Hepatocyte (in vitro differentiated cells): ENCODE results near the gene ANKRD22. TPM values are rescaled to one million over a fixed set of nuclear protein-coding genes. Genes with fewer than 3 reads are reported as not detected.

Source experiments
- DNase-seq: peaks from one replicate; pipeline ENCODE4 v3.0.0-alpha.2; 2016; ENCODE audit warnings: low spot score
- H2AFZ ChIP-seq: fragments of 200-600 bp; sonication (generic); 2 replicates; pipeline ENCODE4 v1.6.0; 2016; ENCODE audit warnings: antibody characterized with exemption, mild to moderate bottlenecking
- H3K27ac ChIP-seq: fragments of 200-600 bp; sonication (generic); 2 replicates; pipeline ENCODE4 v1.5.1; 2016; ENCODE audit warnings: mild to moderate bottlenecking
- H3K27me3 ChIP-seq: fragments of 200-600 bp; sonication (generic); 2 replicates; pipeline ENCODE4 v1.6.1; 2016
- H3K36me3 ChIP-seq: fragments of 200-600 bp; sonication (generic); replicated peaks from 2 replicates; pipeline ENCODE4 v1.5.1; 2016; ENCODE audit warnings: low read depth; ENCODE audit not compliant: insufficient read depth
- H3K4me1 ChIP-seq: fragments of 200-600 bp; sonication (generic); 2 replicates; pipeline ENCODE4 v1.5.1; 2016; ENCODE audit warnings: mild to moderate bottlenecking, moderate library complexity; ENCODE audit not compliant: insufficient read depth
- H3K4me2 ChIP-seq: fragments of 200-600 bp; sonication (generic); 2 replicates; pipeline ENCODE4 v1.6.0; 2016
- H3K4me3 ChIP-seq: fragments of 200-600 bp; sonication (generic); 2 replicates; pipeline ENCODE4 v1.5.1; 2016; ENCODE audit warnings: mild to moderate bottlenecking
- H3K79me2 ChIP-seq: fragments of 200-600 bp; sonication (generic); 2 replicates; pipeline ENCODE4 v1.6.0; 2017; ENCODE audit warnings: mild to moderate bottlenecking
- H3K9me2 ChIP-seq: fragments of 200-600 bp; sonication (generic); replicated peaks from 2 replicates; pipeline ENCODE4 v1.6.0; 2017; ENCODE audit warnings: mild to moderate bottlenecking; ENCODE audit not compliant: insufficient read depth
- H3K9me3 ChIP-seq: fragments of 200-600 bp; sonication (generic); 2 replicates; pipeline ENCODE4 v1.5.1; 2016; ENCODE audit warnings: low read depth, mild to moderate bottlenecking
- H4K20me1 ChIP-seq: fragments of 200-600 bp; sonication (generic); 2 replicates; pipeline ENCODE4 v1.6.0; 2016; ENCODE audit warnings: mild to moderate bottlenecking; ENCODE audit not compliant: insufficient read depth, poor library complexity, severe bottlenecking
- CTCF ChIP-seq: fragments of 200-600 bp; sonication (generic); IDR thresholded peaks from 2 replicates; pipeline ENCODE4 v1.5.1; 2016; ENCODE audit warnings: antibody characterized with exemption, mild to moderate bottlenecking; ENCODE audit not compliant: poor library complexity
- EZH2 ChIP-seq: fragments of 200-600 bp; sonication (generic); IDR thresholded peaks from 2 replicates; pipeline ENCODE4 v1.6.1; 2016; ENCODE audit warnings: antibody characterized with exemption, mild to moderate bottlenecking, borderline replicate concordance
- EZH2phosphoT487 ChIP-seq: fragments of 200-600 bp; sonication (generic); IDR thresholded peaks from one replicate; pipeline ENCODE4 v1.6.1; 2018; ENCODE audit warnings: antibody characterized with exemption, mild to moderate bottlenecking, low read depth, moderate library complexity; ENCODE audit not compliant: unreplicated experiment, severe bottlenecking
- WGBS: methylation state at CpG from one replicate; pipeline ENCODE4 v1.1.6; 2016; ENCODE audit warnings: low lambda C conversion rate; ENCODE audit errors: missing lambda C conversion rate; 5-methylcytosine and 5-hydroxymethylcytosine counted together
- polyA plus RNA-seq: library from polyadenylated mRNA; unstranded; fragments of >200 nt; fragmentation: Nextera tagmentation; extraction: Ambion mirVana; gene quantifications from 2 replicates; pipeline ENCODE4 v1.2.1, GENCODE V29; 2016
- total RNA-seq: library from RNA; depleted of rRNA; stranded (reverse); fragments of >200 nt; gene quantifications from 2 replicates; pipeline ENCODE4 v1.2.3, GENCODE V29; 2014

The ANKRD22 gene
- total and polyA plus RNA-seq, 2 experiments from 2014 or later = 2.1 to 2.7 TPM

DNA sequence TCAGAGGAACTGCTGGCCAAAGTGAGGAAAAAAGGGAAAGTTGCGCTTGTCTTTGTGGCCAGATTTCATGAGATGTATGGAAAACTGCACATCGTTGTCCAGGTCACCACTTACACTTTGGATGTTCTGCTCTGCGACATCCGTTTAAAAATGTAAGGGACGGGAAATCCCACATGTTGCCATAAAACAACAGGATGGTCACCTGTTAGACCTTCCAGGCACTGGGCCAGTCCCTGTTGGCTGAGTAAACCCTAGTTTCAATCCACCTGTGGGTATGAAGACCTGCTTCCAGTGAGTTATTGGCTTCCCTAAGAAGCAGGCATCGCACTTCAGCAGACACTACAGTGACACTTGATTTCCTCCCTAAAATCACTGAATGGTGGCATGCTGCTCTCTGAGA, 25.7 kb upstream of the ANKRD22 start:
- no peak for DNase-seq
- no peaks in the 10 kb centered on the region for H3K9me3 ChIP-seq
- no peaks in the 10 kb centered on the region for H3K36me3 ChIP-seq
- WGBS = 97% methylated on average over 6 of the region's 6 CpGs
- peaks cover 7% of the 10 kb centered on the region for H3K79me2 ChIP-seq
- no peak overlapping the region for H2AFZ ChIP-seq
- no peak overlapping the region for H3K4me3 ChIP-seq
- H4K20me1 ChIP-seq = no peaks in the 10 kb centered on the region
- H3K4me1 ChIP-seq = peaks cover 6% of the 10 kb centered on the region
- no peak overlapping the region for H3K4me2 ChIP-seq
- TF ChIP-seq CTCF = no peak
- no peak for TF ChIP-seq EZH2
- TF ChIP-seq EZH2phosphoT487 = no peak
- no peak overlapping the region for H3K27ac ChIP-seq
- no peaks in the 10 kb centered on the region for H3K9me2 ChIP-seq
- H3K27me3 ChIP-seq = no peaks in the 10 kb centered on the region

- H3K27ac ChIP-seq = no peak overlapping the region
- H3K36me3 ChIP-seq = no peaks in the 10 kb centered on the region
- no peaks in the 10 kb centered on the region for H3K9me3 ChIP-seq
- H3K4me2 ChIP-seq = no peak overlapping the region
- peaks cover 6% of the 10 kb centered on the region for H3K4me1 ChIP-seq
- no peaks in the 10 kb centered on the region for H3K27me3 ChIP-seq
- no peak for TF ChIP-seq CTCF
- TF ChIP-seq EZH2phosphoT487 = no peak
- TF ChIP-seq EZH2 = no peak
- no peak overlapping the region for H2AFZ ChIP-seq
- no peak overlapping the region for H3K4me3 ChIP-seq
- H4K20me1 ChIP-seq = no peaks in the 10 kb centered on the region
- no peaks in the 10 kb centered on the region for H3K79me2 ChIP-seq
- DNase-seq = no peak
- no peaks in the 10 kb centered on the region for H3K9me2 ChIP-seq
Measured at GRCh38 chr10:88875081-88875480, 23.4 kb upstream of the ANKRD22 start.

DNA sequence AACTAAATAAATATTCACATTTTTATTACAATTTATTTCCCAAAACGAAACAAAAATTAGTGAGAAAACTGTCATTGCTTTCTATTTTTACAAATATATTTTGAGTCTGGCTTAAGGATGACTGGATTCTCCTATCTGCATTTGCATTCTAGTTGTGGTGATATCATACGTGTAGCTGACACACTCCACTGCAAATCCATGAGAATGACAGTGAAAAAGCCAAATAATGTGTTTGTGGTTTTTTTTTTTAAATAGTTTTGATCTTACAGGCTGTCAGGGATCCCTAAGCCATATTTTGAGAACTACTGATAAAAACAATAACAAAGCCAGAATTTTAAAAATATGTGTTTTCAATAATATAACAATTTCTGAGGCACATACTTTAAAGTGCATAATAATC, 22.6 kb upstream of the ANKRD22 start:
- TF ChIP-seq EZH2 (no peak), CTCF (no peak), EZH2phosphoT487 (no peak)
- peaks cover under 1% of the 10 kb centered on the region for H3K4me1 ChIP-seq
- no peaks in the 10 kb centered on the region for H3K36me3 ChIP-seq
- H3K4me2 ChIP-seq = no peak overlapping the region
- H3K27ac ChIP-seq = no peak overlapping the region
- no peak overlapping the region for H3K4me3 ChIP-seq
- no peak for DNase-seq
- 73% methylated on average over 2 of the region's 2 CpGs for WGBS
- no peaks in the 10 kb centered on the region for H3K9me3 ChIP-seq
- no peaks in the 10 kb centered on the region for H3K79me2 ChIP-seq
- H2AFZ ChIP-seq = no peak overlapping the region
- no peaks in the 10 kb centered on the region for H3K27me3 ChIP-seq
- no peaks in the 10 kb centered on the region for H3K9me2 ChIP-seq
- no peaks in the 10 kb centered on the region for H4K20me1 ChIP-seq

DNA sequence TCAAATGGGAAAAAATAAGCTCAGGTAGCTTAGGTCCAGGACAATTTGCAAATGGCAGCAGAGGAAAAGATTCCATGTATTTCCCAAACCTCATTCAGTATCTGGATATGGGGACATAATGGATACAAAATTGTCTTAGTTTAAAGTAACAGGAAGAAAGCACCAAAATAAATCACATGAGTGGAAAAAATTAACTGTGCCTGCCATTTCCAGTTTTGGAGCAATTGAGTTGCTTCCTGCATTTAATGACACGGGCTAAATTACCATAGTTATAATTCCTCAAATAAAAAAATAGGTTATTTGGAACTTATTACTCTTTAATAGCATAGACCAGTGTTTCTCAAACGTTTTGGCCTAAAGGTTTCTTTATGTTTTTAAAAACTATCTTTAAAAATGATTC, 22.1 kb upstream of the ANKRD22 start:
- Histone ChIP-seq H3K4me1 (no peaks in the 10 kb centered on the region), H3K9me3 (no peaks in the 10 kb centered on the region), H3K9me2 (no peaks in the 10 kb centered on the region), H4K20me1 (no peaks in the 10 kb centered on the region), H3K4me3 (no peak overlapping the region), H3K27ac (no peak overlapping the region), H3K79me2 (no peaks in the 10 kb centered on the region), H3K27me3 (no peaks in the 10 kb centered on the region), H2AFZ (no peak overlapping the region), H3K4me2 (no peak overlapping the region), H3K36me3 (no peaks in the 10 kb centered on the region)
- 62% methylated on average over 2 of the region's 2 CpGs for WGBS
- DNase-seq = no peak
- TF ChIP-seq CTCF = no peak
- no peak for TF ChIP-seq EZH2
- no peak for TF ChIP-seq EZH2phosphoT487
